GM08714 (cell line): Measurements from ENCODE around the gene TIMM44.

Experiments
- H3K4me3 ChIP-seq: fragments of 200-500 bp; sonication (Bioruptor generic); 2 replicates; pipeline ENCODE4 v1.5.1; 2014; ENCODE audit warnings: mild to moderate bottlenecking, low read length, inconsistent platforms
- ZNF274 ChIP-seq: IDR thresholded peaks from 2 replicates; pipeline ENCODE4 v1.6.1; 2012; ENCODE audit warnings: mild to moderate bottlenecking, low read depth, low read length

Gene TIMM44

GRCh38 chr19:7981199-7981598 lies 37.7 kb upstream of the TIMM44 start:
- H3K4me3 ChIP-seq = no peak overlapping the region
- TF ChIP-seq ZNF274 = no peak

- no peak overlapping the region for H3K4me3 ChIP-seq
- TF ChIP-seq ZNF274 = no peak
These were observed 37.2 kb upstream of the TIMM44 start for GRCh38 chr19:7980635-7981121.

- no peak overlapping the region for H3K4me3 ChIP-seq
- TF ChIP-seq ZNF274 = no peak
These were observed 36.7 kb upstream of the TIMM44 start for GRCh38 chr19:7980168-7980567.

- TF ChIP-seq ZNF274 = no peak
- no peak overlapping the region for H3K4me3 ChIP-seq
These were observed 36.1 kb upstream of the TIMM44 start for GRCh38 chr19:7979559-7979958.

- no peak for TF ChIP-seq ZNF274
- H3K4me3 ChIP-seq = no peak overlapping the region
These were observed 35.5 kb upstream of the TIMM44 start for GRCh38 chr19:7979011-7979410.

- no peak for TF ChIP-seq ZNF274
- no peak overlapping the region for H3K4me3 ChIP-seq
These were observed 34.8 kb upstream of the TIMM44 start for GRCh38 chr19:7978179-7978825.

GRCh38 chr19:7977723-7978040 lies 34.2 kb upstream of the TIMM44 start:
- no peak for TF ChIP-seq ZNF274
- H3K4me3 ChIP-seq = no peak overlapping the region

GRCh38 chr19:7977021-7977722 lies 33.7 kb upstream of the TIMM44 start:
- no peak for TF ChIP-seq ZNF274
- no peak overlapping the region for H3K4me3 ChIP-seq

GRCh38 chr19:7976461-7976860 lies 33.0 kb upstream of the TIMM44 start:
- no peak overlapping the region for H3K4me3 ChIP-seq
- no peak for TF ChIP-seq ZNF274

- no peak overlapping the region for H3K4me3 ChIP-seq
- no peak for TF ChIP-seq ZNF274
These were observed 31.6 kb upstream of the TIMM44 start for GRCh38 chr19:7975037-7975436.

GRCh38 chr19:7973883-7974282 lies 30.4 kb upstream of the TIMM44 start:
- no peak overlapping the region for H3K4me3 ChIP-seq
- TF ChIP-seq ZNF274 = no peak

GRCh38 chr19:7971553-7972520 lies 28.4 kb upstream of the TIMM44 start:
- no peak for TF ChIP-seq ZNF274

GRCh38 chr19:7970716-7971448 lies 27.4 kb upstream of the TIMM44 start:
- no peak overlapping the region for H3K4me3 ChIP-seq
- no peak for TF ChIP-seq ZNF274

More at GRCh38 chr19:7971553-7972520, 28.4 kb upstream of the TIMM44 start:
- H3K4me3 ChIP-seq = no peak overlapping the region

- no peak for TF ChIP-seq ZNF274
These were observed 26.1 kb upstream of the TIMM44 start for GRCh38 chr19:7969555-7969939.

More at GRCh38 chr19:7969555-7969939, 26.1 kb upstream of the TIMM44 start:
- H3K4me3 ChIP-seq = no peak overlapping the region
